ENCODE results near the gene KCNQ5. TPM values are rescaled to one million over a fixed set of nuclear protein-coding genes. Genes with fewer than 3 reads are reported as not detected.

Gene KCNQ5
- total RNA-seq, 1 donor from 2014 or later = 12.9 TPM

DNA sequence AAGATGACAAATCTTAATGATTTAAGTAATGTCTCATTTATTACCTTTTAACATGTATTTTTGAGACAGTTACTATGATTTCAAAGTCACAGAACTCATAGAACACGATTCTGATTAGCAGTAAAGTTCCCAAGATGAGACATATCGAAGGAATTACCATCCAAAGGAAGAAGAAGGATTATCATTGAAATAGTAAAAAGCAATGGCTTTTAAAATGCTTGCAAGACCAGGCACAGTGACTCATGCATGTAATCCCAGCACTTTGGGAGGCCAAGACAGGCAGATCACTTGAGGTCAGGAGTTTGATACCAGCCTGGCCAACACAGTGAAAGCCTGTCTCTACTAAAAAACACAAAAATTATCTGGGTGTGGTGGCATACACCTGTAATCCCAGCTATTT lies 384.3 kb downstream of the KCNQ5 start:
- DNase-seq = no peak

DNA sequence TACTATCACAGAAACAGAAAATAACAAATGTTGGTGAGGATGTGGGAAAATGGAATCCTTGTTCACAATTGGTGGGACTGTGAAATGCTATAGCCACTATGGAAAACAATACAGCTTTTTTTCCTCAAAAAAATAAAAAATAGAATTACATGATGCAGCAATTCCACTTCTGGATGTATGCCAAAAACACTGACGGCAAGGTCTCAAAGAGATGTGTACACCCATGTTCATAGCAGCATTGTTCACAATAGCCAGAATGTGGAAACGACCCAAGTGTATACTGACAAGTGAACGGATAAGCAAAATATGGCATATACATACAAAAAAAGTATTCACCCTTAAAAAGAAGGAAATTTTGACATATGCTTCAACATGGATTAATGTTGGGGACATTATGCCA lies 390.1 kb downstream of the KCNQ5 start:
- no peak for DNase-seq

- DNase-seq = no peak
Observed at GRCh38 chr6:73017476-73017875, 395.6 kb downstream of the KCNQ5 start.

DNA sequence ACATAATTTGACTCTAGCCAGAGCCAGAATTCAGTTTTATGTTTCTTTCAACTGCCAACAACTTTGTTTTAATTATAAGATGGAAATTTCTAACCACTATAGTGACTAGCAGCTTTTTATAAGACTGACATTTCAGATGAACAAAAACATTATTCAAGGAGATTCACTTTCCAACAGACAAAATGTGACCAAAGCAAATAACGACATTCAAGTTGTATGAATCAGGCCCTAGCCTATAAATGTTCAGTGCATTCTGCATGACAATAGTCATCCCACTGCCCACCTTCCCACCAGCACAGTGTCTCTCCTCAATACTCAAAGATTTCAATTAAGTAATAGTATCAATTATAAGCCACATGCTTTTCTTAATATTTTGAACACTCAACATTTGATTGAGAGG lies 402.7 kb downstream of the KCNQ5 start:
- no peak for DNase-seq

DNA sequence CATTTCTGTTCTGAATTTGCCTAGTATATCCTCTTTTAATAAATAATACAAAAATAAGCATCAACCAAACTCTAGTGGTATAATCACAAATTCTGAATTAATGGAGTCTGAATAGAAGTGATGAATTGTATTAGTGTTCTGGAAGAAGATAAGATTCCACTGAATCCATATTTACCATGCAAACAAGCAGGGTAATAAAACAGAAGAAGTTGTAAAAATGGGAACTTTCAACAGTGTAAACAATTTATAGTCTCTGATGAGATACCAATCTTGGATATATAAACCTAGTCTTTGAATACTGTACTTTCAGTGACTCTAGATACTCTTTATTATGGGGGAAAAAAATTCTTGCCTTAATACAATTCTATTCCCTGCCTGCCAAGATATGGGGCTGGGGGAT lies 405.8 kb downstream of the KCNQ5 start:
- DNase-seq = no peak

DNA sequence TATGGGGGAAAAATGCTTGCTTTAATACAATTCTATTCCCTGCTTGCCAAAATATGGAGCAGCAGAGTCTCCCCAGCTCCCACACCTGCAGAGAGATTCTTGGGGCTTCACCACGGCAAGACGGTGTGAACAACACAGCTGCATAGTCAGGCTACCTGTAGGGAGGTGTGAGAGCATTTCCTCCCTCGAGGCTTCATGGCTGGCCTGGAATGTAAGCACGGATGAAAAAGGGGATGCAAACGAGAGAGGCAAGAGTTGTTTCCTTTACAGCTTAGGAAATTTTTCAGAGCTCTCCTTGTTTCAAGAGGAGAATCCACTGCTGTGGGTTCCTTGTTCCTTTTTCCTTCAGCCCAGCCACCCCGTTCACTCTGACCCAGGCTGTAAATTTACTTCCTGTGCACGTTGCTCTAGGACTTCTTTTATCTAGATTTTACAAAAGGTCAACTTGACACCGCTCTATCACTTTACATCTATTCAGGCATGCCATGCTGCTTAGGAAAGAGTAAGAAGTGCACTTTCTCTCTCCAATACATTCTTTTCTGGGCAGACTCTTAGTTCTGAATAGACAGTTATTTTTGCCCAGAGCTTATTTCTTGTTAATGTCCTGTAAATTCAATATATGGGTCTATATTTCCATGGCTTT lies 406.4 kb downstream of the KCNQ5 start:
- DNase-seq = no peak

GRCh38 chr6:73028893-73029450 lies 407.1 kb downstream of the KCNQ5 start:
- no peak for DNase-seq

GRCh38 chr6:73030257-73030656 lies 408.4 kb downstream of the KCNQ5 start:
- DNase-seq = no peak

DNA sequence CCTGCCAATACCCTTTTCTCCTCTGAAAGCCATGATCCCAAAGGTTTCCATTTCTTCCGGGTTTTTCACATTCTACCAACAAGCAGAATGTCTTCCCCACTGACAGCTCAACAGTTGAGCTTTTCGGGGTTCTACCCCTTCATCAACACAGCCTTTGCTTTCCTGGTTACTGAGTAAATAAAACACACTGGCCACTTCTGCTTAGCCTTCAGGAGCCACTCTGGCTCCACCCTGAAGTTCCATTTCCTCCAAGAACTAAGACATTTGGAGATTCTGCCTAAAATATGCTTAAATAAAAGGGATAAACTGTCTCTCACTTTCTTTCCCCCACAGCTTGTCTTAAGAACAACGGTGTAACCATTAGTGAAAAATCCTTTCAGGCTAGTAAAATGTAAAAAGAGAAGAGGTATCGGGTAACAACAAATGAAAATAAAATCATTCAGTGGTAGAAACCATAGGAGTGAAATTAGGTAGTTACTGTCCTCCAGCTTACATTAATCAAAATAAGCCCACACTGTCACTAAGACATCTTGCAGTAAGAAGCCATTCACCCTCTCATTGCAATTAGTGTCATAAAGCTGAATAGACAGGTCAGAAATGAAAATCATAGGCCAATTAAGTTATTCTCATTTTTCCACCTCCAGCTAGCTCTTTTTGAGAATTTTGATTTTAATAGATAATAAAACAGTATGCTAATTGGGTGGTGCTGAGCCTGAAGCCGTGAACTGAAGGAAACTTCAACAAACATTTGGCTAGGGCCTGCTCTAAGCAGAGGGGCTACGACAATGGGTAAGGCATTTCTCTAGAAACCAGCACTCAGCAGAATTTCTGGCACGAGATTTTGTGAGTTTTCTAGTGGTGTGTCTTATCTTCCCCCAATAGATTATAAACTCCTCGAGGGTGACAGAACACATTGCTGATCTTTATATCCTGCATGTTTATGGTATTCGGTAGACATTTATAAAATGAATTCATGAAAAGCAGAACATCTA lies 409.2 kb downstream of the KCNQ5 start:
- no peak for DNase-seq

DNA sequence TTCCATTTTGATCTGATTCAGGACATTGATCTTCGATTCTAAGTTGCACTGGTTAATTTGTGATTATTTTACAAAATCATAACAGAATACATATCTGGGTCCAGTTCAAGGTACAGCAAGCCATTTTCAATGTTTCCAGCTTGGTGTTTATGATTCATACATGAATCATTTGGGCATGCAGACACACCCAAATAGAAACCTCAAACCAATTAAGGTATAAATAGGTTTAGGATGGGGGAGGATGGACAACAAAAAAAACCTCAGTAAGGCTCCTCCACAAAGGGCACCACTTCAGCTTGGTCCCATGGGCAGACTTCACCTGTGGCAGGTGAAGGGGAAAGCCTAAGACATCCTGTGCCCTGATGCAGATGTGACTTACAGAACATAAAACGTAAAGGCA lies 410.7 kb downstream of the KCNQ5 start:
- no peak for DNase-seq

DNA sequence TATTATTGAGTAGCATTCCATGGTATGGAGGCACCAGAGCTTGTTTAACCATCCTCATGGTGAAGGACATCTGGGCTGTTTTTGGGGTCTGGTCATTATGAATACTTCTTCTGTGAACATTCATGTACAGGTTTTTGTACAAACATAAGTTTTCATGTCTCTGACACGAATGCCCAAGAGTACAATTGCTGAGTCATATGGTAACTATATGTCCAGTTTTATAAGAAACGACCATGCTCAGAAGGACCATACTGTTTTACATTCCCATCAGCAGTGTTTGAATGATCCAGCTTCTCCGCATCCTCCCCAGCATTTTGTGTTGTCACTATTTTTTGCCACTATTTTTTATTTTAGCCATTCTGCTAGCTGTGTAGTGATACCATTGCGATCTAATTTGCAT lies 414.8 kb downstream of the KCNQ5 start:
- no peak for DNase-seq

DNA sequence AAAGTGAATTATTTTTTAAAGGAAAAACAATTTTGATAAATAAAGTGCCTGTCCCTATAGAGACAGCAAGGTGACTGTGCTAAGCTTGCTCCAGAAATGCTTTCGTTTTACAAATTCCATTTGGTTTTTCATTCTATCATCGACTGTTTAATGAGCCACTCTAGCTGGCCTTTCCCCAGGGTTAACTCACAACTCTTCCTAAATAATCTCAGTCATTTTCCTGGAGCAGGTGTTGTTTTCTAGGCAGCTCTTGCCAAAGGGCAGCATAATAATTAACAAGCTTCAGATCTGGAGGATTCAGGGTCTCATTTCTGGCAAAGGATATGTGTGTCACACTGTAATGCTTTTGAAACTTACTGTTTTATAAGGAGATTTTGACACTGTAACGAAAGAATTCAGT lies 419.2 kb downstream of the KCNQ5 start:
- DNase-seq = no peak

DNA sequence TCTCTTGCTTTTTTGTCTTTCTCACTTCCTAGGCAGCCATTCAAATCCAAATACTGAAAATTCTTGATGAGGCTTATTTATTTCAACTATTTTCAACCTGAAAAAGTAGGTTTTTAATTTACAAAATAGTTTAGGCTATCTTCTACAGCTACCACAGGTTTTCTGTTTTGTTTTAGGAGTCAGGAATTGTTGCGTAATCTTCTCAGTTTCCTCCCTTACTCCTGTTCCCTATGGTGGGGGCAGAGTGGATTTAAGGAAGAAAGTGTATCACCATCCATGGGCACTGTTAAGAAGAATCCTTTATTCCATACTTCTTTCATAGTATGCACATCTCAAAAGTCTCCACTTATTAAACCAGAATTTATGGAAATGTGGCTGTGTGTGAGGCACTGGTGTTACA lies 421.0 kb downstream of the KCNQ5 start:
- no peak for DNase-seq

GRCh38 chr6:73043446-73043845 lies 421.6 kb downstream of the KCNQ5 start:
- DNase-seq = no peak

DNA sequence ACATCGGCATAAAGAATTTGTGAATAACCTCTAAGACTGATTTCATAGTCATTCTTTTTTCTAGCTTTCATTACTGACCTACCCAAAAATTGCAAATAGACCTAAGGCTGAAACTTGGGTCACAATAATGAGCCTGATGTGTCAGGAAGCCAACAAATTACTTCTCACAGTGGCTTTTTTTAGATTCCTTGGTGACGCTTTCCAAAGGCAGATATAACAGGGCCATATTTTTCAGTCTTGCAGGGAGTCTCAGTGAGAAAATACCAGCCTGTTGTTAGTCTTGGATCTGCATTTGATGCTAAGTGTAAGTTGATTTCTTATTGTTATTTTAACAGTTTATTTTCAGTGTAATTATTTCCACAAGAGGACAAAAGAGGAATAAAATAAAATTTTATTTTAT lies 423.7 kb downstream of the KCNQ5 start:
- DNase-seq = no peak

DNA sequence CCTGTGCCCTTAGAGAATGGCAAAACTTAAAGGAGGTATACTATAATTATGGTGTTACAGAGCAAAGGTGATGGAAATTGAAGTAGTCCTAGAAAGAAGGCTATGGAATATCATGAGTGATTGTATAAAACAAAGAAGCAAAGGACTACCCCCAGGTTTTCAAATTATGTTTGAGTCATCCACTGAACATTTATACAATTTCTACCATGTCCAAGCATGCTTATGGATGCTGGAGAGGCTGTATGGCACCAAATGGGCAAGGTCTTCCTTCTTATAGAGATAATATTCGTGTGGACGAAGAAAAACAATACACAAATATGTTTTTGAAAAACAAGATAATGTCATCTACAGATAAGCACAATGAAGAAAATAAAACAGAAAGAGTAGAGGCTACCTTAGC lies 425.9 kb downstream of the KCNQ5 start:
- DNase-seq = no peak

GRCh38 chr6:73049971-73050594 lies 428.2 kb downstream of the KCNQ5 start:
- DNase-seq = no peak

GRCh38 chr6:73050706-73051105 lies 428.8 kb downstream of the KCNQ5 start:
- DNase-seq = no peak

GRCh38 chr6:73051147-73051546 lies 429.3 kb downstream of the KCNQ5 start:
- DNase-seq = no peak

GRCh38 chr6:73054958-73055357 lies 433.1 kb downstream of the KCNQ5 start:
- no peak for DNase-seq

GRCh38 chr6:73058736-73059135 lies 436.9 kb downstream of the KCNQ5 start:
- DNase-seq = no peak

DNA sequence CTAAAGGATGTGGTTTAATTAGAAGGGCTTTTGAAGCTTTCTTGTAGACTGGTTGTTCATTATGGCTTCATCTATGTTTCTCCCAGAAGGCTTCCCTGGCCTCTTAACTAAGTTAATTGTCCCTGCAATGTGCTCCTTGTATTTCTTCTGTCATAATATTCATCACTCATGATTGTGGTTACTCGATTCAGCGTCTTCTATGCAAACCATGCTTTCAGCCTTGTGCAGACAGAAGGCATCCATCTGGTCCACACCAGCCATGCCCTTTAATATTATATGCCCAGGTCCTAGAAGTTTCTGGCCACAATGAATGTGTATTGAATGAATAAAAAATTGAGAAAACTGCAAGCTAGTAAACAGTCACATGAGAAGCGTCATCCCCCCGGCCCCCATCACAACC lies 440.3 kb downstream of the KCNQ5 start:
- DNase-seq = no peak

- no peak for DNase-seq
Observed at GRCh38 chr6:73062837-73063236, 441.0 kb downstream of the KCNQ5 start.

Data from occipital lobe (tissue), 2 donors.